HTERT RPE-1 (cell line): Measurements from ENCODE around the gene RIMBP2.

Source experiments
- in situ Hi-C: fragments of 300-500 bp; cut with MboI; formaldehyde crosslinking; loops from 4 replicates; pipeline ENCODE4 v1.14.3; 2020; ENCODE audit warnings: low sequenced_read_pairs

Gene RIMBP2

DNA sequence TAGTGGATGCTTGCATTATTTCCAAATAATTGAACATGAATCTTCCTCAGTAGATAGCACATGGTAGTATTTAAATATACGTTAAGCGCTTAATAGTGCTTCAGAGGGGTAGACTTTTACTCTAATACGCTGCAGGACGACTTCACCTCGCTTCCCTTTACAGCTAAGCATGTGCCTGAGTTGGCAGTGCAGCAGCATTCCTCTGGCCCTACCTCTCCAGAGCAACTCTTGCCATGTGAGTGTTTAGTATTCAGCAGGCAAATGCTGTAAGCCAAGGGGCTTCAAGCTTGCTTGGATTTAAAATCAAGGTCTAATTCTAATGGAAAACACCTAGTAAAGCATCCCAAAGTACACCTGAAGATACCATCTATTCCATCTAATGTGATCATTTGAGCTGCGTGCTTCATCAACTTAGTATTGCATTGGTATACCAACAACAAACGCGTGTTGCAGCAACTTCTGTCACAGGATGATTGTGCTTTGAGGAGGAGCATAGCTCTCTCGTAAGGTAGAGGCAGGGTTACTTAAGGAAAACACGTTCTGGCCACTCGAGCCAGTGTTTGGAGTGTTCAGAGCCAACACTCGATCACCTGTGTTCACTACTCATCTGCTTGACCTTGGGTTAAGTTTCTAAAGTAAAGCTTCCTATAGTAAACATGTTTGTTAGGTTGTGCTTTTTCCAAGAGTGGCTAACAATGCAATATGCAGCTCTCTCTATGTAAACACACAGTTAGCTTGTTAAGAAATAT is 317.8 kb downstream of the RIMBP2 start:
- in situ Hi-C loops = no loop called here

DNA sequence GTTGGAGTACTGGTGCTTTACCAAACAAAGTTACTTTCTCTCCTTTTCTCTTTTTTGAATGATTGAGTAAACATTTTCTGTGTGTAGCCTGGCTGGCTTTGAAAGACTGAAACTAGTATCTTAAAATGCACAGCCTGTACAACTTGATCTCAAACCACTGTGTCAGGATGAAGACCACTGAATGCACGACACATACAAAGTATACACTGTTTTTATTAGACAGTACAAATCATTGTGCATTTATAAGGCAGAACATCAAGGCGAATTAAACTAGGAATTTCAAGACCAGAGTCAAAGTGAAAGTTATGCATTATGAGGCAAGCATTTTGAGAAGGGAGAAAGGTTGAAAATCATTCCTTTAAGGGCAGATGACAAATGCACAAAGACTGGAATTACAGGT is 319.4 kb downstream of the RIMBP2 start:
- in situ Hi-C loops = no loop called here

DNA sequence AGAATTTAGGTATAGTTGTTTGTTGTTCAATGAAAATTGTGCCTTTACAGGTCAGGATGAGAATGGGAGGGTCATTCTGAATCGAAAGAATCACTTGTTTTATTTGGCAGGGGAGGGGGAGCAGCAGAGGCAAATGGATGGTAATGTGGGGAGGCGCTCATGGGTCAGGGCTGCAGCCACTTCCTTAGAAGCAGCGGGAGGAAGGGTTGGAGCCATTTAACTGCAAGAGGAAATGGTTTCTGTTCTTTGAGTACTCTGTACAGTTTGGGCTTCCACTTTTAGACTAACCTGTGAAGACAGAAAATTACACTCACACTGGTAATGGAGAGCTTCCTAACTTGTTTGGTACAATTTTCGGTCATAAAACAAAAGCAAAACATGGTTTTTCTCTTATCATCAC is 321.2 kb downstream of the RIMBP2 start:
- in situ Hi-C loops = no loop called here

DNA sequence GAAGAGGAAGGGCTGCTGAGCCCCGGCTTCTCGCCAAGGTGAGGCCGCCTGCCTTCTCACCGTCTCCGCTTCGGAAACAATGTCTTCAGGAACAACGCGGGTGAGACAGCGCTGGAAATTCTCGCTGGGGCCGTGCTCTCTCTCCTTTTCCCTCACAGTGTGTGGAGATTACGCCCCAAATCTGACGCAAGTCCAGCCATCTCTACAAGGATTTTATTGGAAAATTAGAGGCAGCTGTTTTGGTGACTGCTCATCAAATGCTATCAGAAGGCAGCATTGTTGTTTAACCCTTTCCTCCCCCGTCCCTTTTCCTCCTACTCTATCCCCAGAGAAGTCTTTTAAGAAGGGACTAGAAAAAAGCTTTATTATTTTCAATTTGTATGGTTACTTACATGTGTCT is 324.9 kb downstream of the RIMBP2 start:
- in situ Hi-C loops = no loop called here

DNA sequence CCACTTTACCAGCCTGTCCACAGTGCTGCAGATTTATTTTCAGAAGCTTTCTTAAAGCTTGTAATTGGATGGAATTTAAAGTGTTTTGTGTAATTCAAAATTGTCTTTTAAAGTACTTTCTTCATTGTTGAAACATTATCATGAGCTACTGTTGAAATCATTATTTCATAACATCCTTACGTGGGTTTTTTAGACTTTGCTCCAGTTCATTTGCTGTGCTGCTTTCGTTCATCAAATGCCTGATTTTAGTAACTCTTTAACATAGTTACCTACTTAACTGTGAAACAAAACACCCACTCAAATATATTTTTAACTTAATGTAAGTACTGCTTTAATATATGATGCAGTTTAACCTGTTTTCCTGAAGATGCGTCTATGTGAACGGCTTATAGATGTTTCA is 330.9 kb downstream of the RIMBP2 start:
- in situ Hi-C loops = no loop called here

DNA sequence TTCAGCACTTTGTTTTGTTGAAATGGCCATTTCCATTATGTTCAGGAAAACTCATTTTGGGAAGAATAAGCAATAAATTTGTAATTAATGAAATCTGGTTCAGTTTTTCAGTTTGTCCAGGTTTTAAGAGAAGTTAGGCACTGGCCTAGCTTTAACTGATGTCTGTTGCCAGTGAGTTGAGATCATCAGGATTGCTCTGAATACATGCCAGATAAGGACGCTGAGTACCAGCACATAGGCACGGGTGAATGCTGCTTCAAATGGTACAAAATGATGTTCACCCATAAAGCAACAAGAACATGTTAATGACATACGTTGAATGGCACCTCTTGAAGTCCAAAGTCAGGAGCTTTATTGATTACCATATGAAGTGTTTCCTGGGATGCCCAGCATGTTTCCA is 331.9 kb downstream of the RIMBP2 start:
- in situ Hi-C loops = no loop called here

DNA sequence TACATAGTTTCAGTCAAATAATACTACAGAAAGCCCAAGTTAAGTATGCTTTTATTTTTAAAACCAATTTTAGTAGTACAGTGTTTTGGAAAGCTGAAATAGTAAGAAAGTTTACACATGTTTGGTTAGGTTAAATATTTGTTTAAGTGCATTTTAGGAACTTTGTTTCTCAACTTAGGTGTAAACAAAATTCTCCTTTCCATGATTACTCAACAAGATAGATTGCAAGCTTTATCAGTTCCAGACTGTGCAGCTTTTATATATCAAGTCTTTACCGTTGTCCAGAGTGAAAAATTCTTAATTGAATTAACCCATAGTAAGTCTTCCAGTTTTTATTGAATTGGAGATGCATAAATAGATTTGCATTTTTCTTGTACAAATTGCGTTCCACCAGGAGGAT is 333.3 kb downstream of the RIMBP2 start:
- in situ Hi-C loops = no loop called here

DNA sequence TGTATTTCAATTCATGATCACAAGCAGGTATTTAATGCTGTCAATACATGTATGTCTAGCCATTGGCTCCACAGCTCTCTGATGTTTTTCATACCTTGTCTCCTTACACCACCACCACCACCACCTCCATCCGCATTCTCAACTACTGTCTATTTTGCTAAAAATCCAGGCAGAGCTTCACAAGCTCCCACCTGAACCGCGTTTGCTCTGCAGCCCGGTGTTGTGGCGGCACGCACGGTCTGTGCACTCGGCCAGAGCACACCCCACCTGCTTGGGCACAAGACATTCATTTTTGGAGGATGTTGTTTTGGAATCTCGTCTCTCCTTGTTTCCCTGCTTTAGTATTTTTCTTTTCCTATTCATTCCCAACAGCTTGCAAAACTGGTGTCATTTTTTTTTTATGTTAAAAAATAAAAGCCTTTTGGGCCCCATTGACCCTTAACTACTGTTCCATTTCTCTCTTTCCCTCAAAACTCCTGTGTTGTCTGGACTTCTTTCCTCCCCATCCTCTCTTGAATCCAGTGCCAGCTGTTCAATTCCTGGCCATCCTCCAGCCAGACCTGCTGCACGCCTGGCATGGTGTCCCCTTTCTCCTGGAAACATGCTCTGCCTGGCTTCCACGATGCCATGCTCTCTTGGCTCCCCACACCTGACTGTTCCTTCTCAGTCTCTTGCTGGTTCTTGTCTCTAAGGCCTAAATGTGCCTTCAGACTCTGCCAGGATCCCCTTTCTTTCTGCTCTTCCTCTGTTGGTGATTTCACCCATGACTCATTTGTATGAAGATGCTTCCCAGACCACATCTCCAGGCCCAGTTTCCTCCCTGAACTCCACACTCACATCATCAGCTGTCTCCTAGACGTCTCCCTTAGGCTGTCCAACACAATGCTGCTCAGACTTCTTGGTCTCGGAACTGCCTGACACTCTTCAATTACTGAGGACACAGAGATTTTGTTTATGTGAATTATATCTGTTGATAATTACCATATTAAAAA is 340.5 kb downstream of the RIMBP2 start:
- in situ Hi-C loops = no loop called here

DNA sequence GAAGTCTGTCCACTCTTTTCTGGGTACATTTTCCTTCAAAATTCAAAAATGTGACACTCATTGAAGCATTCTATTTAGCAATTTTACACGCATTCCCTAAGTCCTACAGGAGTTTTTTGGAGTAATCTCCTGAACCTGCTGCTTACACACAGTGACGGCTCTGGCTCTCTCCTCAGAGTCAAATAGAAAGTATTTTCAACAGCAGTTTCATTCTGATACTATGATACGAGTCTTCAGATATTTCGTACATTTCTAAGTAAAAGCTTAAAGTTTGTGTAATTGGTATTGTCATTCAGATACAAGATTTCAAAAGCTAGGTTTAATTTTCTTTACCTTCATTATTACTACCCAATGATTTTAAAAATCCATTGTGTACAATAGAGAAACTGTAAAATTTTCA is 342.0 kb downstream of the RIMBP2 start:
- in situ Hi-C loops = no loop called here

DNA sequence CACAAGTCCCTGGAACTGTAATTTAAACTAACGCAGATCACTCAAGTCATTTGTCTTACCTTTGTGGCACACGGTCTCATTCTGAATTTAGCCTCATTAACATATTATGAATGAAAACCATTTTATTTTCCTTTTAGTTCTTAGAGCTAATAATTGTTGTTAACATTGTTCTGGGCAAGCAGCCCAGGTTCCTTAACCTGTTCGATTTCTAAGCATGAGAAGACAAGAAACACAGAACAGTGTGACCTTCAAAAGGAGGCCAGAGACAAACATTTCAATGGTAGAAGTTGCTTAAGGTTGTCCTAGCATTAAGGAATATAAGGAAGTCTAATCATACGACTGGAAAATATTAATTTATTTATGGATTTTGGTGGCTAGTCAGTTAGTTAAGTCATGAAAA is 343.2 kb downstream of the RIMBP2 start:
- in situ Hi-C loops = no loop called here

DNA sequence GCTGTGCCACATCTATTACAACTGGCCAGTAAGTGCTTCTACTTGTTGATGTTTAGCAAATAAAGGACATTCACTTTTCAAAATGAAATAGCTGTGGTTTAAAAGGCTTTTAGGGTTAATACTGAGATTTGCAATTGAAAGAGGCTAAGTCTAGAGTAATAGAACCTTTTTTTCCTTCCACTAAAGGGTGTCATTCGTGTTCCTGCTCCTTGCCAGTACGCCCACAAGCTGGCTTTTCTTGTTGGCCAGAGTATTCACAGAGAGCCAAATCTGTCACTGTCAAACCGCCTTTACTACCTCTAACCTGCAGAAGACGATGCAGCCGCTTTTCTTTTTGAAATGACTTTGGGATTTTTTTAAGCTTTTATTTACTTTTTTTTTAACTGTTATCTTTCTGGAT is 344.8 kb downstream of the RIMBP2 start:
- in situ Hi-C loops = no loop called here

DNA sequence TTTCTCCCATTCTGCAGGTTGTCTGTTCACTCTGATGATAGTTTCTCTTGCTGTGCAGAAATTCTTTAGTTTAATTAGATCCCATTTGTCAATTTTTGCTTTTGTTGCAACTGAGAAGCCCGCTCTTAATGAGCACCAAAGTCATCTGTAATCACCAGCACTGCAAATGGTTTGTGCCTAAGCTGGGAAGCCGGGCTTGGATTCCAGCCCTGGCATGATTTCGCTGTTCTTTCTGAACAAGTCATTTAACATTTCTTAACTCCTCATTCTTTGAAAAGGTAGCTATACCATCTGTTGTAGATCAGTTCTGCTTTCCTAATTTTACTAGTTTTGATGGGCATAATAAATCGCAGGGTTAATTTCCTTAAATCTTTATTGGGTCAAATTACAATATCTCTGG is 346.3 kb downstream of the RIMBP2 start:
- in situ Hi-C loops = no loop called here

DNA sequence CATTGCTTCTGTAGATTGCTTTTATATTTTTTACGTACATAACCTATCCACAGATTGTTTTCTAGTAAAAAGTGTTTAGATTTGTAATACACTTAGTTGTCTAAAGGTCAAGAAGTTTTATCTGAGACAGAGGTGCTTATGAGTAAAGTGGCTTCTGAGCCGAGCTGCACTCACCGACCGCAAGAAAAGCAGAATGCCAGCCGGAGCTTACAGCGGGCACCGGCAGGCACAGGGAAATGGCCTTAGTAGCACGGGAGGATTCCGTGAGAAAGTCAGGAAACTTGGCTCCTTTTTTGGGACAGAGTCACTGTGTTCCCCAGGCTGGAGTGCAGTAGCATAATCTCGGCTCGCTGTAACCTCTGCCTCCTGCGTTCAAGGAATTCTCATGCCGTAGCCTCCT is 348.6 kb downstream of the RIMBP2 start:
- in situ Hi-C loops = no loop called here

DNA sequence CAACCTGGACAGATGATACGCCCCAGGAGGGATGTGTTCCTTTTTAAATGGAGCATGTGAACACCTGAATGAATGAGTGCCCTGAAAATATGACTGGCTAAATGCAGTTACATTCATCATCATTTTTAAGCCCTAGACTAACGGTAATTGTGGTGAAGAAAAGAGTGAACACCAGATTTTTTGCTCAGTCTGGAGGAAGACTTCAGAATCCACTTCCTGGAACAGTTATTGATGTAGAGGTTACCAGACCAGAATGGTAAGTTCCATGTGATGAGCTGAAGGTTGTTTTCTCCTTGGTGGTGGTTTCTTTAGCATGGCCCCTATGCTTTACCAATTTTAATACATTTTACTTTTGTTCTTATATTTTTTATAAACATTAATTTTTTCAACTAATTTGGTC is 349.1 kb downstream of the RIMBP2 start:
- in situ Hi-C loops = no loop called here

DNA sequence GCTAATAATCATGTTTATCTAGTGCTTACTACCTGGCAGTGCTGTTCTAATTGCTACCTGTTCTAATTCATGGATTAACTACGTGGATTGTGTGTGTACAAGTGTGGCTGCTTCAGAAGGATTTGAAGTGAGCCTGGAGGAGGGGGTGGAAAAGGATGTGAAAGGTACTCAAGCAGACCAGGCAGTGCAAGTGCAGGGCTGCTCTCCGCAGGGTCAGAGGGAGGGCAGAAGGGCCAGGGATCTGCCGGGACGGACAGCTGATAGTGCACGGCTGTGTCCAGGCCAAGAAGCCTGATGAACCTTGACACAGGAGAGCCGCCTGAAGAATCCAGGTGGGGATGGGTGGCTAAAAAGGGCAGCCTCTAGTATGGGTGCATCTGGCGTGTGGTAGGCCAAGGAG is 349.9 kb downstream of the RIMBP2 start:
- in situ Hi-C loops = no loop called here

DNA sequence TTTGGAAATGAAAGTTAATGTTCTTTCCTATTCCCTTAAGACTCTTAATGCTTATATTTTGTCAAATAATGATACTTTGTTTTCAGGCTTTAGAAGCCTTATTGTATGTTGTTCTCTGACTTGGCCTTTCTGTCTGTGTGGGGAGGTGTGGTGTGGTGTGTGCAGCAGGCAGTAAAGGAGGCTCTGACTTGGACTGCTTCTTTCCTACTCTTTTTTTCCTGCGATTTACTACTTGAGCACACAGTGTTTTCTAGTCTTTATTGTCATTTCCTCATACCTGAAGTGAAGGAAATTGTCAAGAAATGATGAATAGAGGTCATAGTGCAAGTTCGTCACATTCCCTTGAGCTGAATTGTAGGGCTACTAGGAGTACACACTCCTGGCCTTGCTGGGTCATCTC is 351.5 kb downstream of the RIMBP2 start:
- in situ Hi-C loops = no loop called here

DNA sequence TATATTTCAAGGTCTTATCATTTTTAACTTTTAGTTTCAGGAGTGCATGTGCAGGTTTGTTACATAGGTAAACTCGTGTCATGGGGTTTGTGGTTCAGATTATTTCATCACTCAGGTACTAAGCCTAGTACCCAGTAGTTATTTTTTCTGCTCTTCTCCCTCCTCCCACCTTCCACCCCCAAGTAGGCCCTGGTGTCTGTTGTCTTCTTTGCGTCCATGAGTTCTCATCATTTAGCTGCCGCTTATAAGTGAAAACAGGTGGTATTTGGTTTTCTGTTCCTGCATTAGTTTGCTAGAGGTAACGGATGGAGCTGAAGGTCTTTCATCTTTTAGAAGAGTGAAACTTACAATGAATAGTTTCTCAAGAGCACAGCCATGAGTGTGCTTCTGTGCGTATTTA is 354.0 kb downstream of the RIMBP2 start:
- in situ Hi-C loops = no loop called here

DNA sequence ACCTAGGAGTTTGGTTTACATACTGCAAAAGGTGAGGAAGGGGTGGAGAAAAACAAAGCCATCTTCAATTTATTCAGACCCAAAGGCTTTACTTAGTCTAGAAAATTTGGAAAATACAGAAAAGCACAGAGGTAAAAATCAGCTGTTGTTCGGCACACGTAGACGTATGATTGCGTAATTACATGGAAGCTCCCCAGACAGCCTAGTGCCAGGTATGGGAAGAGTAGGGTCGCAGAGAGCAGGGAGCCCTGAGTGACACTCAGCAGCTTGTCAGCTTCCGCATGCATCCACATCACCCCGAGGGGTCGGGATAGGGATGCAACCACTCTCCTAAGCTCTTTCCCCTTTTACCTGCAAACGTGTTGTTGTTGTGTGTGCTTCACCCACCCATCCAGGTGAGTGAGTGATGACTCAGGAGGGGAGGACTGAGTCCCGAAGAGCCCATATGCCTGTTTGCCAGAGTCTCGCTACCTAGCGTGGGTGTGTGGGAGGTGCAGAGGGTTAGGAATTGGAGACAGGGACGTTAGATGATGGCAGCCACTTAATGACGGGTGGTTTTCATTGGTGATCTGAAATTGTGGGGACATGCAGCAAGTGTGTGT is 358.3 kb downstream of the RIMBP2 start:
- in situ Hi-C loops = no loop called here

DNA sequence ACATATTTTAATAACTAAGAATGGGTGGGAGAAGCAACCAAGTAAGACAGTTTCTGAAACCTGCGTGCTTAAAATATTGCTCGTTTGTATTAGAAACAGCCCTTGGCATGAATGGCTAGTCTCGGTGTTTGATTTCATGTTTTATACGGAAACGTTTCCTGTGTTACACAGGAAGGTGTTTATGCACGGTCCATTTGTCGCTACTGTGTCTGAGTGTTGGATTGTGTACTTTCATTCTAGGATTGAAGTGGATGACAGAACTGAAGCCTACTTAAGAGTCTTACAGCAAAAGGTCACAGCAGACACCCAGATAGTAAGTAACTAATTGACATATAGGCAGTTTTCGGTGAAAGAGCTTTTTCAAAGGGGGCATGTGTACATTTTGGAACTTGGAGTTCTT is 358.9 kb downstream of the RIMBP2 start:
- in situ Hi-C loops = no loop called here

DNA sequence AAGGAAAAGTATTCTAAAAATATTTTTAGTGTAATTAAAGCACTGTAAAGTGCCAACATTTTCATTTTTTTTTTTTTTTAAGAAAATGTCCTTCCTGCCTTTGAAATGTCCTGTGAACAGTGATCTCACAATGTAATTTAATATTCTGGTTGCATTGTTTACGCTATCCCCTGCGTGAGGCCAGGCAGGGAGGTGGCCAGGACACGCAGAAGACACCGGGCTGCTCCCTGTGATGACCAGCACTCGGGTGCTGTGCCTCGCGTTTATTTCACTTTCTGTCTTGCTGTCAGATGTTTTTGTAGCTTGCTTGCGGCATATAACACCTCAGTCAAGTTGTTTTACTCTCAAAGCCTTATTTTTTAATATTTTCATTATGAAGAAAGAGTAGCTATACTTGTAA is 359.9 kb downstream of the RIMBP2 start:
- in situ Hi-C loops = no loop called here

DNA sequence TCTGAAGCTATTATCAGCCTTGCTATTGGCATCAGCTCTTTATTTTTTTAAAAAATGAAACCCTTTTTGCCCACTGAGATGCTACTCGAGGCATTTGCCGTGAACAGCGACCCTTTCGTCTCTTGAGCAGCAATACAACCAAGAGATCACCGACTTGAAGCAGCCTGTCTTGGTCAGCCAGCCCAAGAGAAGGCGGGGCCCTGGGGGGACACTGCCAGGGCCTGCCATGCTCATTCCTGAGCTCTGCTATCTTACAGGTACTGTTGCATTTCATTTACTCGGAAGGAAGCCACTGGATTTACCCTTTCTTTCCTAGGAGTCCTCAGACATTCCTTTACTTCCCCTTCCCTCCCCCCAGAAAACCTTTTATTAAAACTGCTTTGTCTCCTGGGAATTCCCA is 361.7 kb downstream of the RIMBP2 start:
- in situ Hi-C loops = no loop called here

DNA sequence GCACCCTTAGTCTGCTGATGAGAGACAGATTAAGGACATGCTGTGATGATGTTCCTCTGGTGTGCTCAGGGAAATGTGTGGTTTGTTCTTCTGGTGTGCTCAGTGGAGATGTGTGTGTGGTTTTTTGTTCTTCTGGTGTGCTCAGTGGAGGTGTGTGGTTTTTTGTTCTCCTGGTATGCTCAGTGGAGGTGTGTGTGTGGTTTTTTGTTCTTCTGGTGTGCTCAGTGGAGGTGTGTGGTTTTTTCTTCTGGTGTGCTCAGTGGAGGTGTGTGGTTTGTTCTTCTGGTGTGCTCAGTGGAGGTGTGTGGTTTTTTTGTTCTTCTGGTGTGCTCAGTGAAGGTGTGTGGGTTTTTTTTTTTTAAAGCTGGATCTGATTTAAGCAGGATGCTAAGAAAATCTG is 363.0 kb downstream of the RIMBP2 start:
- in situ Hi-C loops = no loop called here
